ENCODE measurements around the gene DST.
"Not testable (repeated sequence)": the region's sequence is repeated elsewhere in the genome, so short reads cannot be mapped to it uniquely, and the experiment has no call there.

The DST gene

DNA sequence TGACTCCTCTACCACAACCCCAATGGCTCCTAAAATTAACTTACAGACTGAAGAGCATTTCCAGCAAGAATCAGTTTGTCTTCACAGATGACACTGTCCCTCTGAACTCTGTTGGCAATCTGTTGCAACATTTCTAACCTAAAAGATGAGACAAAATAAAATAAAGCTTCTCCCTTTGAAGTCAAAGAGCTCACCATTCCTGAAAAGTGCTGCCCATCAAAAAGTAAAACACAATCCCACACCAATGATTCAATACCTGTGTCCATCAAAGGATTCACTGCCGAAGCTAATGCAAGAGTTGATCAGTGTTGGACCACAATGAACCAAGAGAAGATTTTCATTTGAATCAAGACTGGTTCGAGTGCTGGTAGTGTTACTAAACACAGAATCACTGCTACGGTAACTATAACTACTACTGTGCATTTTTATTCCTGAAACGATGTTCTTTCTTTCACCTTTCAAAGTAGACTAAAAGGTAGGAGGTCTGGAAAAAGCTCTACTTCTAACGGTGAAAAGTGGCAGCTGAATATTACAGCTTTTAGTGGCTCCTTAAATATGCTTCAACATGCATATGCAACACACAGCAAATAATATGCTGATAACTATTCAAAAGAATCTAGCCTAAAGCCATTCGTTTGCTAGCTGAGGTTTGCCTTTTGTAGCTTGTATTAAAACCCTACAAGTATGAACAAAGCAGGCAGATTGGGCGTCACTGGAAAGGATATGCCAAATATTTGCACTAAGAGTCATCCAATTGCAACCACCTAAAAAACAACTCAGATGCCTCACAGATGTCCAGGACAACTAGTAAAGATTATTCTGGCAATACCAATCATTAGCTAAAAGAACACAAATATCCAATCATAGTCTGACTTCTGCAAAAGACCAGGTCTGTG is at the start of gene DST:
Gene DST (minus strand): TSS at position 524 of the 896 bp plus-strand sequence.
- no peak for DNase-seq

DNA sequence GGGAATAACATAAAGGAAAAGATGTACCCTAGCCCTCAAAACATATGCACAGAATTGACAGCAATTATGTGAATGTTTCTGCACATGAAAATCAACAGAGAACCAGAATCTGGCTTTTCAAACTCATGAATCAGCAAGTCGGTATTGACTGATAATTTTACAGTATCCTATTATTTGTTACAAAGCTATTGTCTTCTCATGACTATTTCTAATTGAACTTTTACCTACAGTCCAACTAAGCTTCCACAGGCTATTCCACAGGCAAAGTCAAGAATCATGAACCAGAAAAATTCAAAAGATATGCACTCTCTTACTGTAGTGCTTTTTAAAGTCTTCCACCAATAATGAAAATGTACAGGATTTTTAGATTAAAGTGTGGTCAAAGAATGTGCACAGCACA is 49.1 kb upstream of the DST start:
- DNase-seq = no peak

DNA sequence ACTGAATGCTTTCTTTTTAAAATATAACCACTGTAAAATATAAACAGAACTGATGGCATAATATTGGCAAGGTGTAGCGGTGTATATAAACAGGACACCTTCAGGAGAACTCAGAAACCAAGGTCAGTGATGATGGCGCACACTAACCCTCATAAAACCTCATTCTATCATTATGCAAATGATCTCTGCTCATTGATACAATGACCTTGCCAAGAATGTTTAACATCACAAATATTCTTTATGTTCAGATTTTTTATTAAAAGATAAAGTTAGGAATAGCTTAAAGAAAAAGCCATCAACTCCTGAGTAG is 48.6 kb upstream of the DST start:
- DNase-seq = no peak

DNA sequence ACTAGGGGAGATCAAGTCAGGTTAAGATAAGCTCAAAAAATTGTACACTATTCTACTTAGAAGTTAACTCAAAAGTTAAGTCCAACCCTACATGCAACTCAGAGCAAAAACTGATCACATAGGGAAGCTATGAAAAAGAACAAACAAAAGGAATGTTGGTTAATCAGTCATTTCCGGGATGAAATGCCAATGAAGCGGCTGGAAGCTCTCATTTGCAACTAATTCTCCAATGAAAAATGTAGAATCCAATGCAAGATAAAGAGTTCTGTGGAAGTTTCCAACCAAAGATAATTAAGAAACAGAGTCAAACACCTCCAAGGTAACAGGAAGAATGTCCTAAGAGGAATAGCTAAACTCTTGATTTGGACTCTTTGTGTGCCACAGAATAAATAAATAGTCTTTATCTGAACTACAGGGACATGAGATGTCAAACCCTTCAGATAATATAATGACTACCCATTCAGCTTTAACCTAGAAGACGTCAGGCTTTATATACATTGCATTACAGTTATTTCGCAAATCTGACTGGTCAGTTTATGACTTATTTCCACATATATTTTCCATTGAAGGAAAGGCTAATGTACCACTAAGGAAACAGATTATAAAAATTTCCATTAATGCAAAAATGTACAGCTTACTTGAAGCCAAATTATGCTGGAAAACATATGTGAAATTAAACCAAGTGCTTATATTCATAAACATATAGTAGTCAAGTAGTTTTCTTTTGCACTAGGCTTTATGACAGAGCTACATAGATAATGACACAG is 48.0 kb upstream of the DST start:
- DNase-seq = no peak

DNA sequence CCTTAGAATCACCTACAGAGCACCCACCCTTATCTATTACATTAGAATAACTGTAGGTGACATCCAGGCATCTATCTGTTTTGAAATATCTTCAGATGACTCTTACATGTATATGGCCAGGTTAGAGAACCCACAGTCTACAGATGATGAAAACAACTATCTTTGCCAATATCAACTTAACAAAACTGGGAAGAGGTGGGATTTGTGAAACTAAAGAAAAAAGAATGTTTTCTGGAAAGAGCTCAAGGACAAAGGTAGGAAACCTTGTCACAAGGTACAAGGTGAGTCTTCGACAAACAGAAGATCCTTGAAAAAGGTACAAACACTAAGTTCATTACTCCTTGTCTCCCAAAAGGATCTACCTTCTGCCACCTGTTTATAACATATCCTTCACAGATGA is 47.0 kb upstream of the DST start:
- DNase-seq = no peak

DNA sequence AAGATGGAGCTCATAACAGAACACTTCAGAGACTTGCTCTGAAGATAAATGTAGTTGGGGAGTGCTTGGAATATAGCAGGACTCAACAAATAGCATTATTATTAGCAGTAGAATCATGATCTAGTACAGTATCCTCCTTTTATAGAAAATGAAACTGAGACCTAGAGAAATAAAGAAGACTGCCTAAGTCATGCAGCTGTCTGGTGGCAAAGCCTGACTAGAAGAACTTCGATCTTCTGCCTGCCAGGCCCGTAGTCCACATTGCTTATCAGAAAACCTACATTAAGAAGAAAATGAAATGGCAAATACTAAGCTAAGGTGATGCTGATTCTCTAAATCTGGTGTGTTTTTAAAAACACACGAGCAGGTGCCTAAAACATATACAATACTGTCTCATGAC is 46.4 kb upstream of the DST start:
- DNase-seq = no peak

DNA sequence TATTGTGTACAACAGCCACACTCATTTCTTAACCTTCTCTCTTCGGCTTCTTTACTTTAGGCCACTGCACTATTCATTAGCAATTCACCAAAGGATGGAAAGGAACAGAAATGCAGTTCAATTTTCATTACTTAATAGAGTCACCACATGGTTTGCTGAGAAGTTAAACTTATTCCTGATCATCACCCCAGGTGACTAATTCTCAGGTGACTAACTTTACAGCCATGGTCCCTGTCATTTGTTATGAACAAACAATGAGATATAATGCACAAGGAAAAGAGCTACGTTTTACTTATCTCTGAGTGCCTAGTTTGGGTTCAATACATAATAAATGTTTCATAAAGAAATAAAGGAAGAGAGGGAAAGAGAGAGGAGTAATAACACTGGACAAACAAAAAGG is 45.8 kb upstream of the DST start:
- DNase-seq = no peak

DNA sequence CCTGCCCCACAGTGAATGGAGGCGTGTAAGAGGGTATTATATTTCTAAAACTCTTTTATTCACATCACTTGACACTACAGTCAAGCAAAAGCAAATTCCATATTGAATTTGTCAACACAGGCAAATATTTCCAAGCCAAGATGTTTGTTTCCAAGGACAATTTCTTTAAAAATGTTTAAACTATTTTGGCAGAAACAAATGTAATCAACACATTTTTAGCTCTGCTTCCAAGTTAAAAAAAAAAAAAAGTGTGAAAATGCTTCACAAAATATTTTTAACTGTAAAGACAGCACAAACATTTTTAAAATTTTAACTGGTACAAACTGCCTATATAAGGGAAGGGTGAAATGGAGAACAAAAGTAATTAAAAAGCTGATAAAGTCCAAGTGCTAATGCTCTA is 44.9 kb upstream of the DST start:
- no peak for DNase-seq

DNA sequence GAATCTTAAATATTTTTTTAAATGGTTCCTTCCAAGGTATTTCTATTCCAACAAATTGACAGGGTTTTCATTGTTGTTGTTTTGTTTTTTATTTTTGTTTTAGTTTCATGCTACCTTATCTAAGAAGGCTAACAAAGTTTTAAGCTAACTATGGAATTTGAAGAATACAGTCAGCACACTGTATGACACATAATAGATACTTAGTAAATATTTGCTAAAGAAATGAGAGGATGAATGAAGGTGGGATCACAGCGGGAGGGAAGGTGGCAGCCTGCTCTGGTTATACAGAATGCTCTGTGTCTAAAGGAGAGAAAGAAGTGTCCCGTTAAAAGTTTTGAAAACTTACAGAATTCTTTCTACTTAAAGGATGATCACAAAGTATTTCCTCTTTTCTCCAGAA is 43.7 kb upstream of the DST start:
- DNase-seq = no peak

DNA sequence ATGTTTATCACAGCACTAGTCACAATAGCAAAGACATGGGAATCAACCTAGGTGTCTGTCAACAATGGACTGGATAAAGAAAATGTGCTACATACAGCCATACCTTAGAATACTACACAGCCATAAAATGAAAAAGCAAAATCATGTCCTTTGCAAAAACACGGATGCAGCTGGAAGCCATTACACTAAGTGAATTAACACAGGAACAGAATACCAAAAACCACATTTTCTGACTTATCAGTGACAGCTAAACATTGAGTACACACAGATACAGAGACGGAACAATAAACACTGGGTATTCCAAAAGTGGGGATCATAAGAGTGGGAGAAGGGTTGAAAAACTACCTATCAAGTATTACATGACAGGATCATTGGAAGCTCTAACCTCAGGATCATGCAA is 43.3 kb upstream of the DST start:
- DNase-seq = no peak

DNA sequence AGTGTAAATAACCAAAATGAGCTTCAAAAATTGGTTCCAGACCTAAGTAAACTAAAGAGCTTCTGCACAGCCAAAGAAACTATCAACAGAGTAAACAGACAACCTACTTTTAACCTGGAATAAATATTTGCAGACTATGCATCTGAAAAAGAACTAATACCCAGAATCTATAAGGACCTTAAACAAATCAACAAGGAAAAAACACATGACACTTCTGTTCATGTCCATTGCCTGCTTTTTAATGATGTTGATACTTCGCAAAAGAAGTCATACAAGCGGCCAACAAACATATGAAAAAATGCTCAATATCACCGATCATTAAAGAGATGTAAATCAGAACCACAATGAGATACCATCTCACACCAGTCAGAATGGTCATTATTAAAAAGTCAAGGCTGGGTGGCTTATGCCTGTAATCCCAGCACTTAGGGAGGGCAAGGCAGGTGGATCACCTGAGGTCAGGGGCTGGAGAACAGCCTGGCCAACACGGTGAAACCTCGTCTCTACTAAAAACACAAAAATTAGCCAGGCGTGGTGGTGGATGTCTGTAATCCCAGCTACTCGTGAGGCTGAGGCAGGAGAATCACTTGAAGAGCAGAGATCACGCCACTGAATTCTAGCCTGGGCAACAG is 42.5 kb upstream of the DST start:
- DNase-seq = no peak

DNA sequence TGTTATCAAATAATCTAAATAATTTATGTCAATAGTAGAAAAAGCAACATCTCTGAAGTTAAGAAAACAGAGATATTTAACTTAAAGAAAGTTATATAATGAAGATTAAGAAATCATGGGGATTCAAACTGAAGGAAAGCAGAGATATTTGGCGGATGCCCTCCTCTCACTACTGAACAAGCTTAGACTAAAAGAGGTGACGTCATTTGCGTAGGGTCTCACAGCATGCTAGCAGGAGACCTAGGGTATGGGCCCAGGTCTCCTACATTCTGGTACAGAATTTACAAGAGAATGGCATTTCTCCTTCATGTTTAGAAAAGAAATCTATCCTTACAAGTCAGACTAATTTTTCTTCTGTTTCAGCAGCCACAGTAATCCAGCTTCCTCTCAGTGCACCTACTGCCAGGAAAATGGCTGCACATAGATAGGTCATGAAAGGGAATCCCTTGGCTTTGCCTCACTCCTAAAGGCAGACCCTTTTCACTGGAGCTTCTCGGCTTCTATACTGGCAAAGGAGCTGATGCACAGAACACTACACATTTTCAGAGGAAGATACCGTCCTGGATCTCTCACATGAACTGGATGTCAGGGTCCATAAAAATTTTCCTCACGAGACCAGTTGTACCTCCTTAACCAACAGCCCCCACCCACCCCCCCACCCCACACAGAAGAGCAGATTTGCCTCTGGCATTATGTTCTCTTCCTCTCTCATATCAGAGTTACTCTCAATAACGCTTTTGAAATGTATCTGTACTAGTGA is 41.8 kb upstream of the DST start:
- no peak for DNase-seq

DNA sequence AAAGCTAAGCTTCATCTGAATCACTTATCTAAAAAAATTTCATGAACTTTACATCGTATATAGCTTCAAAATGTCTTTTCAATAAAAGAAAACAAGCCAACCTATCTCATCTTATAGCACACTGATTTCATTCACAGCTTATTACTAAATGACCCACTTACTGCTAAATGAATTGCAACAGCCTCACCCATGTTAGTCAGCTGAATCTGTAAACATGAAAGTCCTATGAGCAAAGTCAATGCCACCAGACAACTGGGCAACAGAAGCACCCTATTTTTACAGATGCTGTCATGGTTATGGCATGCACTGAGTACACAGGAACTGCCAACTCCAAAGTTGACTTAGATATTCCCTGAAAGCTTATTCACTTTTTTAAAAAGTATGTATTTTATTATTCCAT is 41.2 kb upstream of the DST start:
- no peak for DNase-seq

DNA sequence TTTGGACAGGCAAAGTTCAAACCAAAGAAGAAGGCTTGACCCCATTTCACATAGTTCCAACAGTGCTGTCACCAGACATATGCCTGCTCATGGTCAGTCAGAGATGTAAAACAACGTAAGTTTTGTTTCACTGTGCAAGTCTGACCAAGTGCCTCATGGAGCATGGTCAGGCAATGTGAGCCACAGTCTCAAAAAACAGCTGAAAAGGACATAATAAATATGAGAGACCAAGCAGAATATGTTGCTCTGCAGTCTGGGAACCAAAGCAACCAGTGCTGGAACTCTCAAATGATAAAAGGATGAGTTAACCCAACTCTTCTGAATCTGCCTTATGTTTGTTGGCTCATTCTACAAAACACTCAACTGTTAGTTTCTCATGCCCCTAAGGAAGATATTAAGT is 39.9 kb upstream of the DST start:
- no peak for DNase-seq

DNA sequence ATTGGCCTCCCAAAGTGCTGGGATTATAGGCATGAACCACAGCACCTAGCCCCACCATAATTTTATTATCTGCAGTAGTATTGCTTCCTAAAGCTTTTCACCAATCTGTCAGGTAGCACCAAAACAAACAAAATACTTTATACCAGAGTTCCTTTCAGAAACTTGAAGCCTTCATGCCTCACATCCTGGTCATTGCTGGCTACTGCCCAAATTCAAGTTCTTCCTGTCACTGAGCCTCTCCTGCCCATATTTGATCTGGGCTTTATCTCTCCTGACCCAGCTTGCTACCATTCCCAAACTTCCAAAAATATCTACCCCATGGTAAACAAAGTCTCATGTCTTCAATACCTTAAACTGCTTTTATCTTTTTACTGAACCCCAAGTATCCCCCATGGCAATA is 34.9 kb upstream of the DST start:
- DNase-seq = no peak

DNA sequence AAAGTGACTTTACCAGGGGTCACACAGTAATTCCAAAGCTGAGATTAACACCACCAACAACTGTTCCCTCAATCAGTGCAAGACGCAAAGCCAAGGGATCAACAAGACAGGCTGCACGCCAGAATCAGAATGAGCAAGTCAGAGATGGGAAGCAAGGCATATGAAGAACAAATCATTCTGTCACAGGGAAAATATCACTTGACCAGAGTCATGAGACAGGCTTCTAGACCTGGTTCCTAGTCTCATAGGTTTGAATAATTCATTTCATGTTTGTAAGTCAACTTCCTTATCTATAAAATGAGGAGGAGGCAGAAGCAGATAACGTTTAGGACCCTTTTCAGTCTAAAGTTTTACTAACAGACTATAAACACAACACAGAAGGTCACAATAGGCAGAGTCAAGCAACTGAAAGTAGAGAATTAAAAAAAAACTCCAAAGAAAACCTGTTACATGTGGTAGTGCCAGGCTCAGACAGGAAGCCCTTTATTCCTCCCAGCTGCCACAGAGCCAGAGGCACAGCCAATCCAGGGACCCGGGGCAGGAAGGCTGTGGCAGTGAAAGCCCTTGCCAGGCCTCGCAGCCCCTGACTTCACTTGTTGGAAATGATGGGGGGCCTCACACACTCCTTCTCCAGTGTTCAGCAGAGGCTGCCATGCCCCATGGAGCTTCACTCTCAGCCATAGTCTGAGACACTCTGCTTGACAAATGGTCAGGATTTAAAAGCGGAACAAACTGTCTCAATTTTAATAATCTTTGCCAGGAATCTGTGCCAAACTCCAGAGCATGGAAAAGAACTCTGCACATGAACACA is 29.2 kb upstream of the DST start:
- no peak for DNase-seq

DNA sequence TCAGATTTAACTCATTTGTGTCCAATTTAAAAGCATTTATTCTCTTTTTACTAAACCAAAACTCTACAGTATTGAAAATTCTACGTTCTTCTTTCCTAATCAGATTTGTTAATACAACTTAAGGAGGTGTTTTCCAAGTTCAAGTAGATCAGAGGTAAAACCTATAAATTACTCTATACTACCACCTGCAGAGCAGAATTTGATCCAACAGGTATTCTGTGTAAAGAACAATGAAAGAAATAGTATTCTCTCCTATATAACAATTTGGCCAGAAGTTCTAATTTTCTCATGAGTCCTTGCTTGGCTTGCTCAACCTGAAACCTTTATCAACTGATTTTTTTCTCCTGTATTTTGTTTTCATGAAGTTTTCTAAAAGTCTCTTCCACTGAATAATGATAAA is 28.5 kb upstream of the DST start:
- DNase-seq = no peak

DNA sequence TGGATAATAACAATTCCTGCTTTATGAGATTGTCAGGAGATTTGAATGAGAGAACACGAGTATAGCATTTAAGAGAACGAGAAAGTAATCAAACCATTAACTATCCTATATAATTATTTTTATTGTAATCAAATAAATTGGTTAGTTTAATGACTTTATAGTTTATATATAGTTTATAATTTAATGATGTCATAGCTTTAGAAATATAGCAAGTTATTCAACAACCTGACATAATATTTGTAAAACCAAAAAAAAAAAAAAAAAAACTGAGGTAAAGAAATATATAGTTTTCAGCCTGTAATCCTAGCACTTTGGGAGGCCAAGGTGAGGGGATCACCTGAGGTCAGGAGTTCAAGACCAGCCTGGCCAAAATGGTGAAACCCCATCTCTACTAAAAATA is 26.4 kb upstream of the DST start:
- no peak for DNase-seq

DNA sequence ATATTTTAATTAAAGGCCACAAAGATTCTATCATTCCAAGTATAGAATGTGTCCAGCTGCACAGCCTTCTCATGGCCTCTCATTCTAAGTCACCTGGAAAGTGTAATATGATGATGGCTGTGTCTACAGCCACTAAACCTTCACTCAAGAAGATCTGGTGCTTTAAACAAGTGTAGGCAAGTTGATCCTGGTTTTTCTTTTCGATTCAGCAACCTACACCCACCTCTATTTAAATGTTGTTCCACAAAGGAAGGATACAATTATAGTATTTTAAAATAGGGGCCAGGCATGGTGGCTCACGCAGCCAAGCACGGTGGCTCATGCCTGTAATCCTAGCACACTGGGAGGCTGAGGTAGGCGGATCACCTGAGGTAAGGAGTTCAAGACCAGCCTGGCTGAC is 25.5 kb upstream of the DST start:
- DNase-seq = no peak

DNA sequence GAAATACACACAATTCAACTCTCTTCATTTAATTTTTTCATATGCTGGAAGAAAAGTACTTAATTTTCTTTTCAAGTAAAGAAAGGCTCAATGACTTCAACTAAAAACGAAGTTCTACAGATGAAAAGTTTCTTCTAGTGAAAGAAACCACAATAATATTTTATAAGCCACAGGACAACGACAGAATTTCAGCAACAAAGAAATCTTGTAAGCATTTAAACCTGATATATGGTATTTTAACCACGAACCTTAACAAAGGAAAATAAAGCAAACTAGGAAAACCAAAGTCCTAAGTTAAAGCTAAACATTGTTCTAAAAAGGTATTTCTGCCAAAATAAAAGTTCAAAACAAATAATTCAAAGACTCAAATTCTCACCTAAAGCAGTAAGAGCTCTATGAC is 24.6 kb upstream of the DST start:
- DNase-seq = no peak

DNA sequence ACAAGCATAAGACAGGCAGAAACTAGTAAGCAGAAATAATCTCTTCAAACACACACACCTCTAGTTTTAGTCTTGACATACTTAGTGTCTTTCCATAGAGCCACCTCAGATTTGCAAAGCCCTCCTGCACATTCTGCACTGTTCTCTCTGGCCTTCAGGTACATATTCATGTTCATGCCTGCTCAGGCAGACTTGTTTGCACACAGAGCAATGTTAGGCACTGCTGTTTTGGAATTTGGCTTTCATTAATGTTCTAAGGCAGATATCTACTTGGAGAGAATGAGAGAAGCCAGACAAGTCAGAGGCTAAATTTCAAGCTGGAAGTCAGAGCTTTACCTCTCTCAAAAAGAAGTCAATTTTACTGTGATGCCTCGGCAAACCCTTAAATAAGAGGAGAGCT is 21.3 kb upstream of the DST start:
- no peak for DNase-seq

DNA sequence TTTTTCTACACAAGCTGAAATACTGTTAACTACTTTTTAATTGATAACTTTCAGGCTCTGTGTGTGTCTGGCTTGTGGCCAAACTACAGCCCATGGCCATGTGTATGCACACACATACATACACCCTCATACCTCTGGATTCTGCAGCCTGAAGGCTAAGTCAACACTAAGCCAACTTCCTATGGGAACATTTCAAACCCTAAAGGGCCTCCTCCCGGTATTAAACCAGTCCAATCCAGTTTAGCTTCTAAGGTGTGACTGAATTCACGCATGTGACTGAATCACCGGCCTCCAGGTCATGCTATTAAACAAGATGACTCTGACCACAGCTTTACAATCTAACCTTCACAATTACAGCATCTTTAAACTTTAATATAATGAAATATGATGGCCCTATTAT is 20.7 kb upstream of the DST start:
- DNase-seq = no peak

DNA sequence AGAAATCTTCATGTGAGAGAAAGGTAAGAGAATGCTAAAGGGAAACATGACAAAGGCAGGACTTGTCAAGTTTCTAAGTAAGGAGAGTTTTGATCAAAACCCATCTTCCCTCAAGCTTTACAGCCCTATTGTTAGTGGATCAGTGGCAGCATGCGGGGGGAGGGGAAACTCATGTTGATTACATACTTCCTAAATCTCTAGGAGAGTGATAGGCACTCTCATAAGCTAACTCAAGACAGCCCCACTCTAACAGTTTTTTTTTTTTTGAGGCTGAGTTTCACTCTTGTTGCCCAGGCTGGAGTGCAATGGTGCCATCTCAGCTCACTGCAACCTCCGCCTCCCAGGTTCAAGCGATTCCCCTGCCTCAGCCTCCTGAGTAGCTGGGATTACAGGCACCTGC is 18.6 kb upstream of the DST start:
- not testable (repeated sequence) for DNase-seq
